HepG2 (cell line): Measurements from ENCODE around the gene IER5L.

Source experiments
- ASH2L ChIP-seq: fragments of 300-600, 200-600 bp; sonication (generic); IDR thresholded peaks from 2 replicates; pipeline ENCODE4 v1.7.0; 2017; ENCODE audit warnings: low read depth, mild to moderate bottlenecking, moderate library complexity, mixed read lengths, low read length; ENCODE audit not compliant: insufficient read length
- CTCF ChIP-seq: sonication (generic); formaldehyde crosslinking; IDR thresholded peaks from 2 replicates; pipeline ENCODE4 v1.5.0; 2020; ENCODE audit warnings: mild to moderate bottlenecking, missing genetic modification reagents, moderate library complexity
- GABPA ChIP-seq, 2 experiments: IDR thresholded peaks; 2 replicates each; pipeline ENCODE4 v1.6.1; 2011 to 2016; ENCODE audit warnings: low read depth in 2 of 2, low read length in 1 of 2, missing biosample characterization in 1 of 2, missing genetic modification characterization in 1 of 2
- GLI4 ChIP-seq: sonication (generic); formaldehyde crosslinking; IDR thresholded peaks from 2 replicates; pipeline ENCODE4 v1.5.1; 2020; ENCODE audit warnings: missing genetic modification reagents, mild to moderate bottlenecking, moderate library complexity, borderline replicate concordance
- RFX5 ChIP-seq: IDR thresholded peaks from 2 replicates; pipeline ENCODE4 v1.6.1; 2011; ENCODE audit warnings: low read depth, low read length, improper control_type of control experiment
- SIN3A ChIP-seq: IDR thresholded peaks from 2 replicates; pipeline ENCODE4 v1.6.1; 2011; ENCODE audit warnings: low read depth, mild to moderate bottlenecking, control low read depth, low read length, borderline replicate concordance
- TGIF2 ChIP-seq: IDR thresholded peaks from 2 replicates; pipeline ENCODE4 v1.6.1; 2016; ENCODE audit warnings: control low read depth, missing compliant biosample characterization
- U2AF1 ChIP-seq: fragments of 200-400 bp; formaldehyde crosslinking; optimal IDR thresholded peaks from 2 replicates; pipeline ENCODE3; 2017; ENCODE audit warnings: mild to moderate bottlenecking, low read depth, low read length
- ZNF224 ChIP-seq: sonication (generic); formaldehyde crosslinking; IDR thresholded peaks from 2 replicates; pipeline ENCODE4 v1.5.0; 2020; ENCODE audit warnings: mild to moderate bottlenecking, missing genetic modification reagents
- ZNF609 ChIP-seq: sonication (generic); formaldehyde crosslinking; IDR thresholded peaks from 2 replicates; pipeline ENCODE4 v1.4.0; 2020; ENCODE audit warnings: mild to moderate bottlenecking, missing genetic modification reagents, borderline replicate concordance

GRCh38 chr9:129204840-129205239 is 26.8 kb upstream of the IER5L start:
- TF ChIP-seq ZNF609 (CRISPR knock-in tag) (no peak), GABPA (IDR thresholded peaks at IDR 0.05; ENCODE audit: low read depth, low read length) (no peak), GABPA (CRISPR knock-in tag; IDR thresholded peaks at IDR 0.05; ENCODE audit: low read depth) (no peak), ZNF224 (CRISPR knock-in tag) (no peak), CTCF (CRISPR knock-in tag) (no peak), RFX5 (no peak), SIN3A (no peak), GLI4 (CRISPR knock-in tag) (no peak), ASH2L (no peak), U2AF1 (no peak), TGIF2 (CRISPR knock-in tag) (no peak)
